SKM-1 (cell line): ENCODE measurements around the gene SCGB1C2.
"Not testable (repeated sequence)": the region's sequence is repeated elsewhere in the genome, so short reads cannot be mapped to it uniquely, and the experiment has no call there.

Experiments used
- DNase-seq: peaks from one replicate; lab custom pipeline; 2025; ENCODE audit not compliant: unreplicated experiment; lab: John Stamatoyannopoulos, UW

The SCGB1C2 gene

DNA sequence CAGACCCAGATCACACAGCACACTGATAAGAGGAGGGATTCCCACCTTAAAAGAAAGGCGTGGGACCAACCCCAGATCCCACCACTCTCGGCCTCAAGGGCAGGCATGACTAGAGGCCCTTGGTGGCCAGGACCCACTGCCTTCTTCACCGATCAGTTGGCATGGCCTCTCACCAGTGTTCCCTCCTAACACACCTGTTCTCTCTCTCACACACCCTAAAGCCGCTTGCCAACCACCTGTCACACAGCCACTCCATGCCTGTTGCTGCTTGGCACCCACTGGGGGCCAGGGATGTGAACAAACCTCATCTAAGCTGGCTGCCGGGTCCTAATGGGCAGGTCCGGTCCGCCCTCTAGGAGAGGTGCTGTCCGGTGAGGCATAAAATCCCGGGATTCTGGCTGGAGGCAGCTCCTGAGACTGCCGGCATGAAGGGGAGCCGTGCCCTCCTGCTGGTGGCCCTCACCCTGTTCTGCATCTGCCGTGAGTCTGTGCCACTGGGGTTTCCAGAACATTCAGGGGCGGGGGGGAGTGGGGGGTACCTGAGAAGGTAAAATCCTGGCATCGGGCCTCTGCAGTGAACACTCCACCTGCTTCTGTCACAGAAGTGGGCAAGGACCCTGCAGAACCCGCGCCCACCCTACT, at the start of gene SCGB1C2:
SCGB1C2 (plus strand) TSS at position 404 of the 642 bp plus-strand sequence; CDS start at position 426, 22 bp downstream.
- DNase-seq, result not testable (repeated sequence)

DNA sequence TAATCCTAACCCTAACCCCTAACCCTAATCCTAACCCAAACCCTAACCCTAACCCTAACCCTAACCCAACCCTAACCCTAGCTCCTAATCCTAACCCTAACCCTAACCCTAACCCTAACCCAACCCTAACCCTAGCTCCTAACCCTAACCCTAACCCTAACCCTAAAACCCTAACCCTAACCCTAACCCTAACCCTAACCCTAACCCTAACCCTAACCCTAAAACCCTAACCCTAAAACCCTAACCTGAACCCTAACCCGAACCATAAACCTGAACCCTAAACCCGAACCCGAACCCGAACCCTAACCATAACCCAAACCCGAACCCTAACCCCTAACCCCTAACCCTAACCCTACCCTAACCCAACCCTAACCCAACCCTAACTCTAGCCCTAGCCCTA, 24.3 kb upstream of the SCGB1C2 start:
- DNase-seq, result not testable (repeated sequence)

DNA sequence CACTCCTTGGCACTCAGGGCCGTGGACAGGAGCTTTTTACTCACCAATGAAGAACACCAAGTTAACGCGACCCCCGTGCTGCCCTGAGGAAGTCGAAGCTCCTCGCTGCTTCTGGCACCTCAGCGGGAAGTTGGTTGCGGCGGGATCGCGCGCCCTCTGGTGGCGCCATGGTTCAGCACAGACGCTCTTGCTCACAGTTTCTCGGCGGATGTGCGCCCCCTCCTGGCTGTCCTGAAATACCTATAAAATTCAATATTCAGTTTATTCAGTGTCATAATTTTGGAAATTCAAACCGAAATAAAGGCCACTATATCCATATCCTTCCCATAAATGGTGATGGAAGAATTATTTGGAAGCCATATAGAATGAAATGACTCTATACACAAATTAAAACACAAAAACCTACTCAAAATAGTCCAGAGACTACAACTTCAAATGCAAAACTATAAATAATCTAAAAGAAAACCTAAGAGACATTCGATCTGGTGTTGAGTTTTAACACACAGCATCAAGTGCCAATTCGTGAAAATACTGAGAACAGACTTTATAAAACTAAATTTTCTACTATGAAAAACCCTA, 18.9 kb upstream of the SCGB1C2 start:
- DNase-seq, result not testable (repeated sequence)

DNA sequence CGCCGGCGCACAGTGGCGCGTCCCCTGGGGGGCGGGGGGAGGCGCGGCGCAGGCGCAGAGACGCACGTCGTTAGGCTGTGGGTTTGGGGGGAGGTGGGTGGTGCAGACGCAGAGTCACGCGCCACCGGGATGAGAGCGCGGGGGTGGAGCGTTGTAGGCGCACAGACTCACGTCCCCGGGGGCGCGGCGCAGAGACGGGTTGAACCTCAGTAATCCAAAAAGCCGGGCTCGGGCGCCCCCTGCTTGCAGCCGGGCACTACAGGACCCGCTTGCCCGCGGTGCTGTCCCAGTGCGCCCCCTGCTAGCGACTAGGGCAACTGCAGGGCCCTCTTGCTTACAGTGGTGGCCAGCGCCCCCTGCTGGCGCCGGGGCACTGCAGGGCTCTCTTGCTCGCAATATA, 3.4 kb upstream of the SCGB1C2 start:
- not testable (repeated sequence) for DNase-seq

DNA sequence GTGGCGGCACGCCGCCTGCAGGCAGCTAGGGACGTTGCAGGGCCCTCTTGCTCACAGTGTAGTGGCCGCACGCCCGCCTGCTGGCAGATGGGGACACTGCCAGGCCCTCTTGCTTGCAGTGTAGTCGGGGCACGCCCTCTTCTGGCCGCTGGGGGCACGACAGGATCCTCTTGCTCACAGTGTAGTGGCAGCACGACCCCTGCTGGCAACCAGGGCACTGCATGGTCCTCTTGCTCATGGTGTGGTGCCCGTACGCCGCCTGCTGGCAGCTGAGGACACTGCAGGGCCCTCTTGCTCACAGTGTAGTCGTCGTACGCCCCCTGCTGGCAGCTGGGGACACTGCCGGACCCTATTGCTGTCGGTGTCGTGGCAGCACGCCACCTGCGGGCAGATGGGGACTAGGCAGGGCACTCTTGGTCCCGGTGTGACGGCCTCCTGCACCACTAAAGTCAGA, 3.0 kb upstream of the SCGB1C2 start:
- not testable (repeated sequence) for DNase-seq

DNA sequence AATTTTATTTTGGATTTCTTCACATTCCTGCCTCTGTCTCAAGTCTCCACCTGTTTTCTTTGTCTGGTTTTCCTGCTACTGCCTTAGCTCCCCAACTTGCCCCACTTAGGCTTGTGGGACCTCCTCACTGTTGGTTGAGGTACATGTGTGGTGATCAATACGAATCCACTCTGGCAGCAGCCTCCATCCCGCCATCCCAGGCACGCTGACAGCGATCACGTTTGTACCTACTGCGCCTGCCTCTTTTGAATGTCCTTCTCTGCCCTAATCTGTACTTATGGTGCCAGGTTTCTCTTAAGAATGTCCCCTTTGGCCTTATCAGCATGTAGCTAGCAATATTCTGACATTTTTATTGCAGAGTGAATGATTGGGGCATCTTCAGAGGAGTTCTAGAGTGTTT, 2.3 kb upstream of the SCGB1C2 start:
- DNase-seq, result not testable (repeated sequence)

DNA sequence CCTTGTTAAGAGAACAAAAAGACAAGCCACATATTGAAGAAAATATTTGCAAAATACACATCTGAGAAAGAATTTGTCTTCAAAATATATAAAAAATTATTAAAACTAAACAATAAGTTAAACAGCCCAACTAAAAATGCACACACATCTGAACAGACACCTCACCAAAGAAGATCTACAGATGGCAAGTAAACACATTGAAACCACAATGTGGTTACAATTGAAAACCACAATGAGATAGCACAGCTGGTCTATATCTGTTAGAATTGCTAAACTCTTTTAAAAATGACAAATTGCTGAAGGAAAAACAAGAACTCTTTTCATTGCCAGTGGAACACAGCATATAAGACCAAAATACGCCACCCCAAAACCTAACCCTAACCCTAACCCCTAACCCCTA, 1.5 kb upstream of the SCGB1C2 start:
- DNase-seq, result not testable (repeated sequence)

DNA sequence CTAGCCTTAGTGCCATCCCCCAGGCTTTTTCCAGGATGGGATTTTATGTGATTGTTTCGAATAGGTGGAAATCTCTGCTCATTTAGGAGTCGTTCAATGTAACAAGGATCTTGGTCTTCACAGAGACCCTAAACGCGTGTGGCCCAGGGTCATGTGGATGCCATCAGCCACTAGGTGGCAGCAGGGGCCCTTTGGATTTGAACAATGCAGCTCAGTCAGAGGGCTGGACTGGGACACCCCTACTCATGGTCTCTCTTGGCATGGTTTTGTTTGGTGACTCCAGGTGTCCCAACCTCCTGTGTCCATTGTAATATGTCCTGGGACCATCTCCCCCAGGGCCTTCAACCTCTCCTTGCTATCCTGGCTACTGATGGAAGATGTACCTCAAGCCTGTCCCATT, 838 bp upstream of the SCGB1C2 start:
- DNase-seq, result not testable (repeated sequence)

DNA sequence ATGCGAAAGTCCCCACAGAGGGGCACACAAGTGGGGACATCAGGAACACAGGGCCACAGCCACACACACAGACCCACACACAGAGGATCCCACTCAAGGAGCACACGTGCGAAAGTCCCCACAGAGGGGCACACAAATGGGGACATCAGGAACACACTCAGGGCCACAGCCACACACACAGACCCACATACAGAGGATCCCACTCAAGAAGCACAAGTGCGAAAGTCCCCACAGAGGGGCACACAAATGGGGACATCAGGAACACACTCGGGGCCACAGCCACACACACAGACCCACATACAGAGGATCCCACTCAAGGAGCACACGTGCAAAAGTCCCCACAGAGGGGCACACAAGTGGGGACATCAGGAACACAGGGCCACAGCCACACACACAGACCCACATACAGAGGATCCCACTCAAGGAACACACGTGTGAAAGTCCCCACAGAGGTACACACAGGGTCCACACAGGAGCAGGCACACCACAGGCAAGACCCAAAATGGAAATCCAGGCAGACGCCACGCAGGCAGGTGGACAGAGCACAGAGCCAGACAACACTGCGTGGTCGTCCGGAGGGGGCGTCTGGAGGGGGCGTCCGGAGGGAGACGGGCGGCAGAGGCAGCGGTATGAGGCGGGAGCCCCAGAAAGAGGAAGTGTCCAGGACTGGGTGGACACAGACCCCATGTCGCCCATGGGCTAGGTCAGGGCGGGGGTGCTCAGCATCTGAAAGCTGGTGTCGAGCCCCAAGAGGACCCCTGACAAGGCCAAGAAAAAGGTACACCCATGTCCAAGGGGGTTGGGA, 2.2 kb downstream of the SCGB1C2 start:
- DNase-seq, result not testable (repeated sequence)

DNA sequence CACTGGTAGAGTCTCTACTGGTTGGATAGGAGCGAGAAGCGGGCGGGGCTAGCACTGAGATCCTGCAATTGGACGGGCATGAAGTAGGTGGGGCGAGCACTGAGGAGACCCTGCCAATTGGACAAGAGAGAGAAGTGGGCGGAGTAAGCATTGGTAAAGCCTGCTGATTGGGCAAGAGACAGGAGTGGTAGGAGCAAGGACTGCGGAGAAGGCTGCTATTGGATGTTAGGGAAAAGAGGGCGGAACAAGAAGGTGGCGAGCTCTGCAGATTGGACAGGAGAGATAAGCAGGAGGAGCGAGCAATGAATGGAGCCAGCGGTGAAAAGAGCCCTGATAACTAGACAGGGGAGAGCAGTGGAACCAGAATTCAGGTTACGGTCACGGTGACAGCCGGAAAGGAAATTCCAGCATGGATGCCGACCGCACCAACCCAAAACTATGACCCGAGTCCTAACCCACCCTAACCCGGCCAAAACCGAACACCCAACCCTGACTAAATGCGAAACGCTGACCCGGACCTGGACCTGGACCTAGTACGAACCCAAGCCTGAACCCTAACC, 4.8 kb downstream of the SCGB1C2 start:
- no peak for DNase-seq

DNA sequence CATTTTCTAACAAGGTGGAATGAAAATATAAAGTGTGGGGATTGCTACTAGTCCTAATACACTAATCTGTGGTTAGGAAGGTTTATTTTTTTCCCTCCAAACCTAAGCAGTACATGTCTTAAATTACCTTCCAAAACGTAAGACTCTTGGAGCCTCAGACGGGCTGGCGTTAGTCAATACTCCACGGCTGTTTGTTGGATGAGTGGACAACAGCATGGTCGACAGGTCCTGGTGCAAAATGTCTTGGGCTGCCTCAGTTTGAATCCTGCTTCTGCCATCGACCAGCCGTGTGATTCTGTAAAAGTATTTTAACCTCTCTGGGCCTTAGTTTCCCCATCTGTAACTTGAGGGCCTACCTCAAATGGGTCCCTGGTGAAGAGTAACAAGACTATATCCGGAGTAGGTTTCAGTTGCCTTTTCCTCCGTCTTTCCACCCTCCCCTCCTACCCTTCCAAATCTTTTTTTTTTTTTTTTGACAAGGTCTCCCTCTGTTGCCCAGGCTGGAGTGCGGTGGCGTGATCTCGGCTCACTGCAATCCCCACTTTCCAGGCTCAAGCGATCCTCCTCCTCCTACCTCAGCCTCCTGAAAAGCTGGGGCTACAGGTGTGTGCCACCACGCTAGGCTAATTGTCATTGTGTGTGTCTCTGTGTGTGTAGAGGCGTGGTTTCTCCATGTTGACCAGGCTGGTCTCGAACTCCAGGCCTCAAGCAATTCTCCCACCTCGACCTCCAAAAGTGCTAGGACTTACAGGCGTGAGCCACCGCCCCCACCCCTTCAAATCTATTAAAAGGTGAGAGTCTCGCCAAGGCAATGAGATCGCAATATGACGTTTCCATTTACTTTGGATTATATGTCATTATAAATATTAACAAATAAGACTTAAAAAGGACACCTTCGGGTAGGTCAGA, 5.8 kb downstream of the SCGB1C2 start:
- DNase-seq, result no peak

DNA sequence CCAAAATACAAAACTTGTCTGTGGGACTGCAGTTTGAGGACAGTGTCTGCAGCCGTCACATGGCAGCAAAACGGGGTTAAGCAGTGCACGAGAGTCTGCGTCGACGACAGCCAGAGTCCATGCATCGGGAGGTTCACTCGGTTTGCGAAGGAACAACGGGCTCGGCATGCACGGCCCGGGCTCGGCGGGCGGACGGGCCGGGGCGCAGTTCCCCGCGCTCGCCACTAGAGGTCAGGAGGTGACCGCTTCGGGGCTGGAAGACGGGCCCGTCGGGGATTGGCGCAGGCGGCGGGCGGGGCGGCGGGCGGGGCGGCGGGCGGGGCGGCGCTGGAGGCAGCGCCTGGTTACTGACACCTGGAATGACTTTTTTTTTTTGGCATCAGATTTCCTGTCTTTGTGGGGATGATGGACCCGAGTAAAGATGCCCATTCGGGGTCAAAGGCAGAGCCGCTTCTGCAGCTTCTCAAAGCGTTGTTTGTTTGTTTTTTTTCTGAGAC, 6.5 kb downstream of the SCGB1C2 start:
- DNase-seq, result peak; percentile 4

DNA sequence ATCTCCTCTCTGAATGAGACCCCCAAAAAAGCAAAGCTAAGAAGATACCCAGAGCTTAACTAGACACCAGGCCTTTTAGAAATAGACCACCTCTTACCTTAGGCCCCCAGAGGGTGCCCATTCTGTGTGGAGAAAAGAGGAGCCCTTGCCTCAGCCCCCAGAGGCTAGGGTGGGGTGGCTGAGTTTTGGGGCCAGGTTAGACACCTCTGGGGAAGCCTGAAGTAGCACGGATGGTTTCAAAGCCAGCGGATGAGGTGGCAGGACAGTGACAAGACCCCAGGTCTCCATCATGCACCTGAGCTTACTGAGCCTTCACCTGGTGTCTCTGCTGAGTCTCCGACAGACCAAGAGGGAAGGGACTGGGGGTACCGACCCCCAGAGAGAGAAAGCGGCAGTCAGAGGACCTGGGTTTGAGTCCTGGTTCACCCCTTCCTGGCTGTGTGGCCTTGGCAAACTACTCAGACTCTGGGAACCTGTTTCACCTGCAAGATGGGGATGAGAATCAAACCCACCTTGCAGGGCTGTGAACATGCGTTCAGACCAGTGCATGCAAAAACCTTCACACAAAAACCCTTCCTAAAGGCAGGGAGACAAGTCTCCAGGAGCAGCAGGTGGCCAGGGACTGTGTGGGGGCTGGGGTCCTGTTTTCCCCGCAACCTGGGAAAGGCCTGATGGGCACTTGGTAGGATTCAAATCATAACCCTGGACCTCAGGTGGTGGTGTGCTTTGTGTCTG, 7.7 kb downstream of the SCGB1C2 start:
- no peak for DNase-seq

DNA sequence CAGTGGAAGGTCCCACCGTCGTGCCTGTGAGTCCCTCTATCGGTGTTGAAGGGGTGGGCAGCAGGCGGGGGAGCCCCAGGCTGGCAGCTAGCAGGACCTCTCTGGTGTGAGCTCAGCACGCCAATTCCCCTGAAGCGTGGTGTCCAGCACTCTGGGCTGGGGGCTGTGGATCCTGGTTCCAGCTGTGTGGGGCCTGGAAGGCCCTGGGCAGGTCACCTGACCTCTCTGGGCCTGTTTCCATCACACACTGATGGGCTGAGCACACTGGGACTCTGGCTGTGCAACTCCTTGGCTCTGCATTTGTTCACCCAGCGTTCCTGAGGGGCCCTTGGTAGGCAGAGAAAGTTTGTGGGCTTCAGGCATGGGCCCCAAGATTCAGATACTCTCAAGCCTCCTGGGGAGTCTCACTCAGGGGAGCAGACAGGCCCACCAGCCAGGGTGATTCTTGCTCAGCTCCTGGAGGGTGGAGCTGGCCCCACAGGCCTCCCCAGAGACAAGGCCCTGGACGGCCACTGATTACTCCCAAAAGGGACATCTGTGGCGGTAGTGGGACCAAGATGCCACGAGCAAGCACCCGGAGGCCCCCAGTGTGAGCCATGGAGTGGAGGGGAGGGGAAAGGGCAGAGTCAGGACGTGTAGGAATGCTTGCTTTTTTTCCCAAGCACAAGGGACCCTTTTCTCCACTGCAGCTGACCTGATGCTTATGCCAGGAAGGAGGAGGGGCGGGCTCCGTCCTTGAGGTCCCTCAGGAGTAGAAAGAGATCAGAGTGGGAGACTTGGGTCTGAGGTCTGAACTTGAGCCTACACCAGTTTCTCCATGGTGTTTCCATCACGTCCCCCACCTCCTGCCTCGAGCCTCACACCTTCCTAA, 8.5 kb downstream of the SCGB1C2 start:
- DNase-seq, result no peak

DNA sequence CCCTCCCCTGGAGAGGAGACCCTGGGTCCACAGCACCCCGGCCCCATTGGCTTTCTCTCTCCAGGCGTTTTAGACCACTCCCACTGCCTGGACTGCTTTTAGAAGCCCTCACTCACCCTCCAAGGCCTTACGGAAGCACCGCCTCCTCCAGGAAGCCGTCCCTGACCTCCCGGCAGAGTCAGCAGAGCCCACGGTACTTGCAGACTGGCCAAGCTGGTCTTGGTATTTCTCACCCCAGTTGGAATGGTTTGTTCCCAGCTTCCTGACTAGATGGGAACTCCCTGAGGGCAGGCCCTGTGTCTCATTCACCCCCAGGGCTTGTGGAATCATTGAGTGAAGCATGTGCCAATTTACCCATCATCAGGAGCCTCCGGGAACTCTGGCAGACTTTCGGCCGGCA, 9.2 kb downstream of the SCGB1C2 start:
- no peak for DNase-seq

DNA sequence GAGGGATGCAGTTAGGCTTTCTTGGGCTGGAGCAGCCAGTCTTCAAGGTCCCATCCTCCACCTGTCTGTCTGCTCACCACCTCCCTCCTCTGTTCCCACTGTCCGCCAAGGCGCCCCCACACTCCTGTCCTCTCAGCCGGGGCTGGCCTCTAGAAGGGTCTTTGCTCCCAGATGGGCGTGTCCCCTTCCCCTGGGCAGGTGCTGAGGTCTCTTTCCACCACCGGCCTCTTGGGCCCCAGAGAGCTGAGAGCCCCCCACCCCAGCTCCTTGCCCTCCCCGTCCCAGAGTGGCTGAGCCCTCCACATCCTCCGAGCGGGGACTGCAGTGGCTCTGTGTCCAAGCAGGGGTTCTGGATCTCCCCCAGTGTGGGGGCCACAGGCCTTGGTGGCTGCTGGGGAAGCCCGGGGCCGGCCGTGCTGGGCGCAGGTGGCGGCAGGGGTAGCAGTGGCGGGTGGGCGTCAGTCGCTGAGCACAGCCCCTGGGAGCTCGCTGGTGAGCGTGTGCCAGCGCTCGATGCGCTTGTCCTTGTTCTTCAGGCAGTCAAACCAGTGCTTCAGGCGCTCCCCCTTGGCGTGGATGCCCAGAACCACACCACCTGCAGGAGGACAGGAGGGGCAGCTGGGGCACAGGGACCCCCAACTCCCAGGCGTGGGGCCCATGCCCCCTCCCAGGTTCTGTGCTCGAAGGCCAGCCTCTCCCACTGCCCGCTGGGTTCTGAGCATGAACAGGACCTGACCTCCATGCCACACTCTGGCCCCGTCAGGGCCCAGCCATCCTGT, 9.8 kb downstream of the SCGB1C2 start:
- DNase-seq, result no peak

DNA sequence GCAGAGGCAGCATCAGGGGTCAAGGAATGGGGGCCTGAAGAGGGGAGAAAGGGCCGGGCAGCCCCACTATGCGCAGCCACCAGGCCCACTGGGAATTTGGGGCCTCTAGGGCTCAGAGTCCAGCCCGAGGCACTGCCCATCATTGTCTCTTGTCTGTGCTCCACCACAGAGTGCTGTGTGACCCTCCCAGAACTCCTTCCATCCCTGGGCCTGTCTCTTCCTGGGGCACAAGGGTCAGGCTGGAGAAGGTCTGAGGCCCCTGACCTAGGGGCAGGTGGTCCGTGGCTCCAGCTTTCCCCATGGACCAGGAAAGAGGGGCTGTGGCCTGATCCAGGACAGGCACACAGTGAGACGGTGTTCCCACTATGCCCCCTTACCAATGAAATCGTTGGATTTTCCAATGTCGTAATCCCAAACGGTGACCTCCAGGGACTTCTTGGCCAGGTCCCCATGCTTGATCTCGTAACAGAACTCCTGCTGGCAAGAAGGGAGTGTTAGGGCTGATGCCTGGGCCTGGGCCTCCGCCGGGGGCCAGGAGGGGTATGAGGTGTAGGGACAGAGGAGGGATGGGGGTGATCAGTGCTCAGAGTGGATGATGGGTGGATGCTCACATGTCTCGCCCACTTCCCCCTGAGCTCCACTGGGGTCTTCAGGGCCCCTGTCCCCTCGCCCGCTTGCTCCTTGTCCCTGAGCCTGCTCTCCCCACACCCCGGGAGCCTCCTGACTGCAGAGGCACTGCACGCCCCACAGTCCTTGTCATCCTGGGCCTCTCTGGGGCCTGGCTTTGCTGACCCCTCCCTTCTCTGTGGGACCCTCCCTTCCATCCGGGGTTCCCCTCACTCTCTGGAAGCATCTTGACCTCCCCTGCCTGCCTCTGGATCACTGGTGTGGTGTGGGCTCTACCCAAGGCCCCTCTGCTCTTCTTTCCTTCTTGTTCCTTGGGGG, 10.7 kb downstream of the SCGB1C2 start:
- no peak for DNase-seq
